ENCODE measurements around the gene PTTG1IP.

PTTG1IP gene

DNA sequence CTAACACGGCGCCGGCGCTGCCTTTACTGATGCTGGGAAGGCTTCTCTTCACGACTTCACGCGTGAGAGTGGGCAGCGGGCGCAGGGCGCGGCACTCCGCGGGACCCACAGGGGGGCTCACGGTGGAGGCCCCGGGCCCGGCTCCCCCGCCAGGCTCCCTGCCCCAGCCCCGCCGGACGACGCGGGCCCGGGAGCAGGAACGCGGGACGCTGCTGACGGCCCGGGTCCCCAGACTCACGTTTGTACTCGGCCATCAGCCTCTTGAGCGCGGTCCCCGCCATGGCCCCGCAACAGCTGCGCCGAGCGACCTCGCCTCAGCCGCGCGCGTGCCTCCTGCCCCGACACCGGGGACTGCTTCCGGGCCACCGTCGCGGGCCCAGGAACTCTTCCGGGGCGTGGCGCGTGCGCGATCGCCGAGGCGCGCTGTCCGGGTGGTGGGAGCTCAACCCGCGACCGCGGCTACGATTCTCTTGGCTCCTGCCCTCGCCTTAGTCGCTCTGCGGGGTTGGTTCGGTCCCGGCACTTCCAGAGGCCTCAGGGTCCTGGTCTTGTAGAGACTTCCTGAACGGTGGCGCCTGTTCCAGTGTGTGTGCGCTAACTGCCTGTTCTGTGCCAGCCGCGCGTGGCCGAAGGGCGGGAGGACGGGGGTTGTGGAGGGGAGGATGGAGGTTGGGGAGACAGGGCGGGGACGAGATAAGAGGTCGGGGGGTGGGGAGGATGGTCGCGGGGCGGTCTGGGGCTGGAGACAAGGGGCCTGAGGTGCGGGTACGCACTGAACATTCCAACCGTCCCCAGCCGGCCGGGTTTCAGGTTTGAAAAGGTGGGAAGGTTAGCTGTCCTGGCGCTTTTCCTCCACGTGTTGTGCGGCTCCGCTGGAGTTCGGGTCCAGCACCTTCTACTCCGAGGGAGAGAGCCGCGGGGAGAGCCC, 71.8 kb downstream of the PTTG1IP start, which contains the start of gene UBE2G2:
UBE2G2 (minus strand) TSS at position 353 of the 928 bp plus-strand sequence; CDS start at position 281, 72 bp downstream.
- peak; percentile 70 for DNase-seq (ENCODE audit: low read depth)

DNA sequence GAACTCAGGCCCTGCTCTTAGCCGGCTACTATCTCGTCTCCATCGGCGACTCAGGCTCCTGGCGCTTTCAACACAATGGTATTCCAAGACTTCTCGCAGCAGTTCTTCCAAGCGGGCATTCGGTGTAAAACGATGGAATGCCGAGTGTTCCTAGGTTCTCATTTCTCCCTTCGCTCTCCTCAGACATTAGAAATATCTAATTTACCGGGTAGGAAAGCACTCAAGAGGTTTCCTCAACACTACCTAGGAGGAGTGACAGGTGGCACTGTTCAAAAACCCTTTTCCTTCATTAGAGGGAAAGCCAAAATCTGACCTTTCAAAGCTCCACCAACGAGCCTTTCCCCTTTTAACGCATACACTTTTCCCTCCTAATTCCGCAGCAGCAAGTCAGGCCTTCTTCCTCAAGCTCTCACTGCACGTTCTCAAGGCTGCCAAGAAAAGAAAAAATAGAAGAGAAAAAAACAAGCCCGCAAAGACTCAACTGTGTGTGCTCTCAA, 72.5 kb downstream of the PTTG1IP start:
- DNase-seq (ENCODE audit: low read depth) = no peak

DNA sequence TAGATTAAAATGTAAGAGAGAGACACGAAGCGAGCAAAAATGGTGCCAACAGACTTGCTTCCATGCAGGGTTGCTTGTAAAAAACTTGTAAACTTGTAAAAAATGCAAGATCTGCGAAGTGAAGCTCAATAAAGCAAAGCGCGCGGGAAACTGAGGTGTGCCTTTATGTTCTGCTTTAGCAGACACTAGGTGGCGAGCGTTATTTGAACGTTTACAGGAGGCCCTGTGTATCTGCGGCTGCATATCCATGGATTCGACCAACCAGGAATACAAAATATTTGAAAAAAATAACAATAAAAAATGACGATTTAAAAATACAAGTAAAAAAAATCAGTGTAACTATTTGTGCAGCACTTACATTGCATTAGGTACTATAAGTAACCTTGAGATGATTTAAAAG, 73.4 kb downstream of the PTTG1IP start:
- DNase-seq (ENCODE audit: low read depth) = no peak

DNA sequence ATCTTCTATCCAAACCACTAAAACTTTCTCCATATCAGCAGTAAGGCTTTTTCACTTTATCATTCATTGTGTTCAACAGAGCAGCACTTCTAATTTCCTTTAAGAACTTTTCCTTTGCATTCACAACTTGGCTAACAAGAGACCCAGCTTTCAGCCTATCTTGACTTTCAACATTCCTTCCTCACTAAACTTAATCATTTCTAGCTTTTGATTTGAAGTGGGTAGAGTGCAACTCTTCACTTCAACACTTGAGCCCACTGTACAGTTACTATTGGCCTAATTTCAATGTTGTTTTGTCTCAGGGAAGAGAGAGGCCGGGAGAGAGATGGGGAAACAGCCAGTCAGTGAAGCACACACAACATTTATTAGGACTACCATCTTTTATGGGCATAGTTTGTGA, 73.8 kb downstream of the PTTG1IP start:
- DNase-seq (ENCODE audit: low read depth) = no peak
